Adrenal gland (tissue), 5 donors: ENCODE results near the gene ZNF20.

ENCODE experiments used
- CTCF ChIP-seq, 6 experiments: fragments of 450-650 bp in 4 of 6; fragments of 200-600 bp in 2 of 6; sonication (generic) in 1 of 6; IDR thresholded peaks; 1 replicate in 5 of 6; 2 replicates in 1 of 6; pipeline versions ENCODE4 v1.5.1 to v1.8.0; 2016 to 2021; ENCODE audit warnings: antibody characterized with exemption in 6 of 6, mild to moderate bottlenecking in 2 of 6, moderate library complexity in 1 of 6
- POLR2A ChIP-seq, 2 donors: fragments of 450-650 bp; IDR thresholded peaks; one replicate each; pipeline ENCODE4 v1.6.1; 2017; ENCODE audit warnings: antibody characterized with exemption in 2 of 2, mild to moderate bottlenecking in 2 of 2, moderate library complexity in 1 of 2
- donor health status: DM: no; HTN: no; CAD: no.

GRCh38 chr19:12139885-12140544, at the start of gene ZNF20:
- TF ChIP-seq CTCF (IDR thresholded peaks at IDR 0.05) = no peak
- TF ChIP-seq POLR2A (IDR thresholded peaks at IDR 0.05) = peak in 1 of 2 donors; percentile 55
